GM12873 (cell line): Measurements from ENCODE around the gene SARDH.

Source experiments
- TF ChIP-seq, protein P1 (sequence below): IDR thresholded peaks from 2 replicates; pipeline ENCODE4 v1.5.1; 2012; ENCODE audit warnings: low read depth, mild to moderate bottlenecking, moderate library complexity, low read length, control low read depth; ENCODE audit not compliant: insufficient read depth; ENCODE audit errors: missing control alignments

SARDH gene

DNA sequence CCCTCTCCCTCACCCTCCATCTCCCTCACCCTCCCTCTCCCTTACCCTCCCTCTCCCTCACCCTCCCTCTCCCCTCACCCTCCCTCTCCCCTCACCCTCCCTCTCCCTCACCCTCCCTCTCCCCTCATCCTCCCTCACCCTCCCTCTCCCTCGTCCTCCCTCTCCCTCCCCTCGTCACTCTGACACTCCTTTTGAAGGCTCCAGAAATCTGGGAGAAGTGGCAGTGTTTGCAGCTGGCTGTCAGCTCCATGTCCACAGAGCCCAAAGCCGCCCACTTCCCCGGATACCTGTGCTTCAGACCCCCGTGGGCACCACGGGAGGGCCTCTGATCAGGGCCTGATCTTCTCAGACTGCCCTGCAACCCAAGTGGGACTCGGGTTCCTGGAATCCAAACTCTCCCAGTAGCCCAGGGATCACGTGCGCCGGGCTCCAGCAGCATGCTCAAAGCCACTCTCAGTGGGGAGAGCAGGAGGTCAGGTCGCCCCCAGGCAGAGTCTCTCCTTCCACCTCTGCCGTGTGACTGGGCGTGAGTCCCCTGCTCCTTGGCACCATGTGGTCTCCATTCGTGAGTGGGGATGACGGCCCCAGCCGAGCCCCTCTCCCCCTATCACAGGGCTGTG is 68.9 kb downstream of the SARDH start:
- TF ChIP-seq, protein P1, sequence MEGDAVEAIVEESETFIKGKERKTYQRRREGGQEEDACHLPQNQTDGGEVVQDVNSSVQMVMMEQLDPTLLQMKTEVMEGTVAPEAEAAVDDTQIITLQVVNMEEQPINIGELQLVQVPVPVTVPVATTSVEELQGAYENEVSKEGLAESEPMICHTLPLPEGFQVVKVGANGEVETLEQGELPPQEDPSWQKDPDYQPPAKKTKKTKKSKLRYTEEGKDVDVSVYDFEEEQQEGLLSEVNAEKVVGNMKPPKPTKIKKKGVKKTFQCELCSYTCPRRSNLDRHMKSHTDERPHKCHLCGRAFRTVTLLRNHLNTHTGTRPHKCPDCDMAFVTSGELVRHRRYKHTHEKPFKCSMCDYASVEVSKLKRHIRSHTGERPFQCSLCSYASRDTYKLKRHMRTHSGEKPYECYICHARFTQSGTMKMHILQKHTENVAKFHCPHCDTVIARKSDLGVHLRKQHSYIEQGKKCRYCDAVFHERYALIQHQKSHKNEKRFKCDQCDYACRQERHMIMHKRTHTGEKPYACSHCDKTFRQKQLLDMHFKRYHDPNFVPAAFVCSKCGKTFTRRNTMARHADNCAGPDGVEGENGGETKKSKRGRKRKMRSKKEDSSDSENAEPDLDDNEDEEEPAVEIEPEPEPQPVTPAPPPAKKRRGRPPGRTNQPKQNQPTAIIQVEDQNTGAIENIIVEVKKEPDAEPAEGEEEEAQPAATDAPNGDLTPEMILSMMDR: no peak

DNA sequence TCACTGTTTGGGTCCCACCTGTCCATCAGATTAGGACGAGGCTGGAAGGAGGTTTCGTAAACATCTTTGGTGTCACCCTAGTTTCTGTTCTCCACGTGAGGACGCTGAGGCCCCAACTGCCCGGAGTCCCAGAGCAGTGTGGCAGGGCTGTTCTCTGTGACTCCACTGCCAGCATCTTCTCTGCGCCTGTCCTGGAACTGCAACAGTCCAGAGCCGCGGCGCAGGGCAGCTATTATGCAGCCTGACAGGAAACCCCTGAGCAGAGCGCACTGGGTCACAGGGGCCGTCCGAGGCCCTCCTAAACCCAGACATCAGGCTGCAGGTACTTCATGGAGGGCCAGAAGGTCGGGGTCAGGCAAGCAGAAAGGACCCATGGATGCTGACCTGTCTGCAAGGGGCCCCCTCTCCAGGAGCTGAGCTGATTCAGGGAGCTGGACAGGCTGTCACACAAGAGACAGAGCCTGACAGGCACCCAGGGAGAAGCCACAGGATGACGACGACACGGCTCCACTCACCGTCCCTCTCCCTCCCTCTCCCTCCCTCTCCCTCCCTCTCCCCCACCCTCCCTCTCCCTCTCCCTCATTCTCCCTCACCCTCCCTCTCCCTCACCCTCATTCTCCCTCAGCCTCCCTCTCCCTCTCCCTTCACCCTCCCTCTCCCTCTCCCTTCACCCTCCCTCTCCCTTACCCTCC is 70.2 kb downstream of the SARDH start:
- TF ChIP-seq, protein P1: no peak

DNA sequence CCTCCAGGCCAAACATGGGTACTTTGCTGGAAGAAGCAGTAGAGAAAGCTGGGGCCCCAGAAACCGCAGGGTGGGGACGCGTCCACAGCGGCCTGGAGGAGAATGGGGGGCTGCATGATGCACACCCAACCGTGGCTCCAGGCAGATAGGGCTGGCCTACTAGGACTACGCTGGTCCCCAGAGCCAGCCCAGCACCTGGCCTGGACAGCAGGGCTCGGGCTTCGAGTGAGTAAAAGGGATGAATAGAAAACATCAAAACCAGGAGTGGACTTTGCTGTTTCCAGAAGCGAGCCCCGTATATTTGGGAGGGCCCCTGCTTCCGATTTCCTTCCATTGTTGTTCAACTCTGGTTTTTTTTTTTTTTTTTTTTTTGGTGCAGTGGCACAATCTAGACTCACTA is 71.3 kb downstream of the SARDH start:
- TF ChIP-seq, protein P1: no peak

DNA sequence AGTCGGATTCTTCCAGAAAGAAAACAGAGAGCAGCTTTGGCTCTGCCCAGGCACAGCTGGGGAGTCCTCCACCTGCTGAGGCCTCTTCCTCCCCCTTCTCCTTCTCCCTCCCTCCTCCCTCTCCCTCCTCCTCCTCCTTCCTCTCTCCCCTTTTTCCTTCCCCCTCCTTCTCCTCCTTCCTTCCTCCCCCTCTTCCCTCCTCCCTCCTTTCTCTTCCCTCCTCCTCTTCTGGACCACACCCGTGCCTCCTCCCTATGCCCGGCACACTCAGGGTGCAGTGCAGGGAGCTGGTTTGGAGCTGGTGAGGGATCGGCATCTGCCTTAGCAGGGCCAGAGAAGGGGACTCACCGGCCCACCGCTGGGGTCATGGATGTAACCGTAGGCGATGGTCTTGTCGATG is 71.8 kb downstream of the SARDH start:
- TF ChIP-seq, protein P1: no peak

DNA sequence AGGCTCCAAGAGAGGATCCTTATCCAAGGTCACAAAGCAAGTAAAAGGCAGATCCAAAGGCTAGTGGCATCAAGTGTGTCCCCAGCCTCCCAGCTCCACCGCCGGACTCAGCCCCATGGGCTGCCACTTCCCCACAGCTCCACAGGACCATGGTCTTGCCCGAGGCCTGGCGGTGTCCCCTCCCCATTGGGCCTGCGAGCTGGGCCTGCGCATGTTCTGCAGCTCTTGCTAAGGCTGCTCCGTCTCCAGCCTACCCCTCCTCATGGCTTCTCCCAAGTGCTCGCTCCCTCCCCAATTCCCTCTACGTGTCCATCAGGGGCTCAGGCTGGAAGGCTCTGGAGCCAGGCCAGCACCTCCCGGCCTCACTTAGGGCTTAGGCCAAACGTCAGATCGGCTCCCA is 72.6 kb downstream of the SARDH start:
- TF ChIP-seq, protein P1: no peak

DNA sequence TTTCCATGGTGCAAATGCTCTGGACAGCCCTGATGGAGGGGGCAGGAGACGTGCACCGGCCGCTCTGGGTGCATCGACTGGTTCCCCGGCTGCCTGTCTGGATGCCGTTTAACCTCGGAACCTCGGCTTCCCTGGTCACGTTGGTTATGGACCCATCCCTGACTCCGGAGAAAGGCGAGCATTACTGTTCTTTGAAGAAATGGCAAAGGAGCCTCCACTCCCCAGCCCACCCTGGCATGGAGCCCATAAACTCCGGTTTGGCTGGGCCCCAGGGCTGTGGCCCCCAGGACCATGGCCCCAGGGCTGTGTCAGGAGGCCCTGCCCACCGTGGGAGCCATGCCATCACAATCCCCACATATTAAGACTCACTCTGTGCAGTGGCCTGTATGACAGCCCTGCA is 73.1 kb downstream of the SARDH start:
- TF ChIP-seq, protein P1: no peak

DNA sequence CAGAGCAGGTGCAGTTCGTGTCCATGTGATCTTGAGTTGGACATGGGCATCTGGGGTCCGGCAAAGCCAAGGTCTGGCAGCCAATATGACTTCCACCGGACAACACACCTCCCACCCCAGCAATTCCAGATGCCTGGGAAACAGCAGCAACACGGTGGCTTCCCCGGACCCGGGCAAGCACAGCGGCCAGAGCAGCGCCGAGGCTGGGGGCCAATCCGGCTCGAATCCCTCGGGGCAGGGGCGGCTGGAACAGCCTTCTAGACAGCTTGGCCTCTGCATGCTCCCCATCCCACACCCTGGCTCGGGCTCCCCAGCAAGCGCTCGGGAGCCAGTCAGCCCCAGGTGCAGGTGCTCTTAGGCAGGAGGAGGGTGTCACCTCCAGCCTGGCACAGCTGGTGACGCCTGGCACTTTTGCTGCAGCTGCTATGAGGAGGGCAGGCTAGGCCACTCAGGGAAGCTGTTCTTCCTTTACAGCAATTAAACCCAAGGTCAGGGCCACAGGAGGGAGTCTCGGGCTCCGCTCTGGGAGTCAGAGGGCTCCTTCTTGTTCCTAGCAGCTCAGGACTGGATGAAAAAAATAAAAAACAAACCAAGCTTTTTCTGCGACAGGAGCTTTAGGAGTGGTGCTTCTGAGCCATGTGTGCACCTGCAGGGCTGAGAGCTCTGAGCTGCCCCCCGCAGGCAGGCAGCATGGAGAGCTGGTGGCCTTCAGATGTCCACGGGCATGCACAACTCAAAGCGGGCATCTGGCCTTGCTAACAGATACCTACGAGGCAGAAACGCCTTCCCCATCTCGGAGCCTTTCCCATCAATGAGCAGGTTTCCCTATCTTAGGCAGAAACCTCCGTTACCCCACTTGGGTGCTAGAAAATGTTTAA is 73.7 kb downstream of the SARDH start:
- TF ChIP-seq, protein P1: no peak
